Neutrophil (primary cell): ENCODE data around the gene CNTLN.

Experiments
- H3K27ac ChIP-seq: fragments of 200-600 bp; sonication (generic); 2 replicates; pipeline ENCODE4 v1.5.1; 2016; ENCODE audit warnings: mild to moderate bottlenecking, moderate library complexity
- H3K27me3 ChIP-seq: fragments of 200-600 bp; sonication (generic); 2 replicates; pipeline ENCODE4 v1.6.0; 2016; ENCODE audit warnings: mild to moderate bottlenecking
- H3K36me3 ChIP-seq: fragments of 200-600 bp; sonication (generic); 2 replicates; pipeline ENCODE4 v1.5.1; 2017
- H3K4me1 ChIP-seq, 2 experiments: fragments of 200-600 bp in 1 of 2; sonication (generic) in 1 of 2; 1 replicate in 1 of 2; 2 replicates in 1 of 2; pipeline versions ENCODE4 v1.5.1 to v1.6.1; 2013 to 2016; ENCODE audit warnings: low read depth in 1 of 2, low read length in 1 of 2, mild to moderate bottlenecking in 1 of 2, moderate library complexity in 1 of 2; ENCODE audit not compliant: control insufficient read depth in 1 of 2, insufficient read depth in 1 of 2
- H3K4me3 ChIP-seq, 2 experiments: fragments of 200-600 bp in 1 of 2; sonication (generic) in 1 of 2; 1 replicate in 1 of 2; 2 replicates in 1 of 2; pipeline ENCODE4 v1.5.1; 2013 to 2016; ENCODE audit warnings: low read depth in 1 of 2, low read length in 1 of 2, mild to moderate bottlenecking in 1 of 2, moderate library complexity in 1 of 2
- H3K9me3 ChIP-seq: fragments of 200-600 bp; sonication (generic); 2 replicates; pipeline ENCODE4 v1.5.1; 2016
- TF ChIP-seq, protein P1 (sequence below): fragments of 200-600 bp; sonication (generic); IDR thresholded peaks from 2 replicates; pipeline ENCODE4 v1.5.1; 2016; ENCODE audit warnings: antibody characterized with exemption

The CNTLN gene

DNA sequence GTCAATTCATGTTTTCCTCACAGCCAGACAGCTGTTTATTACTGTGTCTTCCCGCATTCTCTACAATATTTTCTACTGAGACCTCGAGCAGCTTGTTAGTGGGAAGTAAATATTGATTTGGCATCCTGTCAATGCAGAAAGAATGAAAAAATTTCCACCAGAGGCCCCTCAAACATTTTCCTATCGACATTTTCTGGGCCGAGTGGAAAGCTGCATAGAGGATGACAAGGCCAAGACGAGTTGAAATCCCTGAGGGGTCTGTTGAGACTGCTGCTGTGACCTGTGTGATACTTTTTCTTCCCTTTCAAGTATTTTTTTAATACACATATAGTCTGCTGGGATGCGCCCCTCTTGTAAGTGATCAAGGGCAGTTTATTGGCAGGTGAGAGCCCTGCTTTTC is 352.6 kb downstream of the CNTLN start:
- H3K27me3 ChIP-seq: no peaks in the 10 kb centered on the region
- no peak overlapping the region for H3K27ac ChIP-seq
- no peaks in the 10 kb centered on the region for H3K36me3 ChIP-seq
- no peaks in the 10 kb centered on the region for H3K9me3 ChIP-seq
- TF ChIP-seq, protein P1, sequence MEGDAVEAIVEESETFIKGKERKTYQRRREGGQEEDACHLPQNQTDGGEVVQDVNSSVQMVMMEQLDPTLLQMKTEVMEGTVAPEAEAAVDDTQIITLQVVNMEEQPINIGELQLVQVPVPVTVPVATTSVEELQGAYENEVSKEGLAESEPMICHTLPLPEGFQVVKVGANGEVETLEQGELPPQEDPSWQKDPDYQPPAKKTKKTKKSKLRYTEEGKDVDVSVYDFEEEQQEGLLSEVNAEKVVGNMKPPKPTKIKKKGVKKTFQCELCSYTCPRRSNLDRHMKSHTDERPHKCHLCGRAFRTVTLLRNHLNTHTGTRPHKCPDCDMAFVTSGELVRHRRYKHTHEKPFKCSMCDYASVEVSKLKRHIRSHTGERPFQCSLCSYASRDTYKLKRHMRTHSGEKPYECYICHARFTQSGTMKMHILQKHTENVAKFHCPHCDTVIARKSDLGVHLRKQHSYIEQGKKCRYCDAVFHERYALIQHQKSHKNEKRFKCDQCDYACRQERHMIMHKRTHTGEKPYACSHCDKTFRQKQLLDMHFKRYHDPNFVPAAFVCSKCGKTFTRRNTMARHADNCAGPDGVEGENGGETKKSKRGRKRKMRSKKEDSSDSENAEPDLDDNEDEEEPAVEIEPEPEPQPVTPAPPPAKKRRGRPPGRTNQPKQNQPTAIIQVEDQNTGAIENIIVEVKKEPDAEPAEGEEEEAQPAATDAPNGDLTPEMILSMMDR: no peak
- H3K4me1 ChIP-seq: no peaks in the 10 kb centered on the region
- no peak overlapping the region for H3K4me3 ChIP-seq

DNA sequence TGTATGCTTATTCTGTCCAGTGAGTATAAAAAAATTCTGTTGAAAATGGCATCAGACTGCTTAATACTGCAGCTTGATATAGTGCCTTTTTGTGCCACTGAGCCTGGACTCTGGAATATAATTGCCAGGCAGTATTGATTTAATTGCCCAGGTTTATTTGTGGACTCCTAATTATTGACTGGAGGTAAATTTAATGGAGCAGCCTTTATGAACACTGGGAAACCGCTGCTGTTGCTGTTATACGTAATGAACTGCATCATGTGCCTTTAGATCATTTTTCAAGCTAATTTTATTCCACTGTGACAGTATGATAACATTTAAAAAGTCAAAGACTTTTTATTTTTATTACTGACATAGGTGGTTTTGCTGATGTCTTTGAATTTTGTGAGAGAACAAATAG is 353.8 kb downstream of the CNTLN start:
- H3K27me3 ChIP-seq: no peaks in the 10 kb centered on the region
- no peak overlapping the region for H3K27ac ChIP-seq
- H3K9me3 ChIP-seq: no peaks in the 10 kb centered on the region
- no peaks in the 10 kb centered on the region for H3K4me1 ChIP-seq
- H3K4me3 ChIP-seq: no peak overlapping the region
- H3K36me3 ChIP-seq: no peaks in the 10 kb centered on the region
- TF ChIP-seq, protein P1: no peak

DNA sequence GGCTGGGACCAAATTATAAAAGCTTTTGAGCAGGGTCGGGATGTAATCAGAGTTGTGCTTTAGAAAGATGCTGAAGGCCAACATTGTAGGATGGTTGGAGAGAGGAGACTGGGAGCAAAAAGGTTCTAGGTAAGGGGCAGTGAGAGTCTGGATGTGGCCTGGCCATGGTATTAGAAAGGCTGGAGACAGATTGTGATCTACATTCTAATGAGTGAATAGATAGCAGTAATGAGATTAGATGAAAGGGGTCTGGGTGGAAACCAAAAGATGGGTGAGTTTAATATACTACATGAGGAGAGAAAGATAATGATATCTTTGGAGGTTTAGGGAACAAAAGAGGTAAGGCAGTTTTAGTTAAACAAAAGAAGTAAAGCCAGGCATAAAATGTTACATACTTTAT is 355.3 kb downstream of the CNTLN start:
- no peaks in the 10 kb centered on the region for H3K27me3 ChIP-seq
- no peak overlapping the region for H3K27ac ChIP-seq
- TF ChIP-seq, protein P1: no peak
- no peak overlapping the region for H3K4me3 ChIP-seq
- no peaks in the 10 kb centered on the region for H3K9me3 ChIP-seq
- no peaks in the 10 kb centered on the region for H3K36me3 ChIP-seq
- H3K4me1 ChIP-seq: no peaks in the 10 kb centered on the region

DNA sequence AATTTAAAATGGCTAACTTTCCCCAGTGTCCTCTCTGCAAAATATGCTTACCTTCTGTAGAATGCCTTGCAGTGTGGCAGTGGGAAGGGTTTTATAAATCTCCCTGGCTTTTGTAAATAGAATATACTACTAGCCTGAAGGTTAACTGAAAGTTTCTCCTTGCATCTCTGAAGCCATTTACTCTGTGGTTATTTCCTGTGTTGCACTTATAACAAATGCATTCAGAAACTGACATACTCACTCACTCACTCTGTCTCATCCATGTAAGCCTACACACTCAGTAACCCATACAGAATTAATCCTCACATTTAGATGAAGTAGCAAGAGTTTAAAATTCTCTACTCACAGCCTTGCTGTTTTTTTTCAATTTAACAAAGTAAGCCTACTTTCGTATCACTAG is 356.9 kb downstream of the CNTLN start:
- Histone ChIP-seq H3K27me3 (no peaks in the 10 kb centered on the region), H3K36me3 (peaks cover 4% of the 10 kb centered on the region), H3K4me3 (no peak overlapping the region), H3K4me1 (no peaks in the 10 kb centered on the region), H3K9me3 (no peaks in the 10 kb centered on the region), H3K27ac (no peak overlapping the region)
- TF ChIP-seq, protein P1: no peak

DNA sequence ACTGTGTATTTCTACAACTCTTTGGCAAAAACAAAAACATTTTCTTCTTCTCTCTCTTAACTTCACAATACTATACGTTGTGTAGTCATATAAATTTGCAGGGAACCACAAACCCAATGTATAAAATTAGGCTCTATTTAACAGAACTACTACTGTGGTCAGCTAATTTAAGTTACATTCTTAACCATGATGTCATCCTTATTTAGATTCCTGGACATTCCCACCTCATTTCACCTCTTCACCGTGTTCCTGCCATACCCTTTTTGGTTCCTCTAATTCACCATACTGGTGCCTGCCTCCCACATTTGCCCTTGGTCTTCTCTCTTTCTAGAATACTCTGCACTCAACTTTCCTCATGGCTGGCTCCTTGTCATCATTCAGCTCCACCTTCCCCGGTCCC is 368.4 kb downstream of the CNTLN start:
- TF ChIP-seq, protein P1: no peak
- no peaks in the 10 kb centered on the region for H3K36me3 ChIP-seq
- no peaks in the 10 kb centered on the region for H3K4me1 ChIP-seq
- no peaks in the 10 kb centered on the region for H3K27me3 ChIP-seq
- no peak overlapping the region for H3K4me3 ChIP-seq
- H3K9me3 ChIP-seq: no peaks in the 10 kb centered on the region
- no peak overlapping the region for H3K27ac ChIP-seq

DNA sequence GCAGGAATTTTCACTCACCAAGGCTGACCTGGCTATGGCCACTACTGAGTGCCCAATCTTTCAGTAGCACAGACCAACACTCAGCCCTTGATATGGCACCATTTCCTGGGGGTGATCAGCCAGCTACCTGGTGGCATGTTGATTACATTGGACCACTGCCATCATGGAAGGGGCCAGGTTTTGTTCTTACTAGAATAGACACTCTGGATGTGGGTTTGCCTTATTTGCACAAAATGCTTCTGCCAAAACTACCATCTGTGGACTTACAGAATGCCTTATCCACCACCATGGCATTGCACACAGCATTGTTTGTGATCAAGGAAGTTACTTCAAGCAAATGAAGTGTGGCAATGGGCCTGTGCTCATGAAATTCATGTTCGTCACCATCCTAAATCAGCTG is 374.3 kb downstream of the CNTLN start:
- H3K27ac ChIP-seq: no peak overlapping the region
- no peaks in the 10 kb centered on the region for H3K36me3 ChIP-seq
- H3K4me1 ChIP-seq: no peaks in the 10 kb centered on the region
- H3K27me3 ChIP-seq: no peaks in the 10 kb centered on the region
- no peak overlapping the region for H3K4me3 ChIP-seq
- peaks cover 3% of the 10 kb centered on the region for H3K9me3 ChIP-seq
- TF ChIP-seq, protein P1: no peak
